Ishikawa (cell line): ENCODE measurements around the gene GPC6.

Experiments used
- FOXM1 ChIP-seq: IDR thresholded peaks from 2 replicates; pipeline ENCODE4 v1.6.1; 2012; ENCODE audit warnings: low read depth, borderline replicate concordance
- RAD21 ChIP-seq: IDR thresholded peaks from 2 replicates; pipeline ENCODE4 v1.6.1; 2012; ENCODE audit warnings: low read depth

- no peak for TF ChIP-seq RAD21
- no peak for TF ChIP-seq FOXM1
These were observed 295.9 kb downstream of the GPC6 start for GRCh38 chr13:93522501-93522900.
